Subcutaneous abdominal adipose tissue (tissue), 5 donors: ENCODE results near the gene SLC25A39.
A peak's percentile ranks its signal among the peaks of the same experiment; 100 is the strongest.

Experiments used
- H3K27ac ChIP-seq: one replicate; pipeline ENCODE4 v1.7.0; 2013; ENCODE audit warnings: low read depth, mild to moderate bottlenecking, inconsistent platforms, low read length, moderate library complexity
- H3K27me3 ChIP-seq, 5 donors: one replicate each; pipeline ENCODE4 v1.7.0; 2013; ENCODE audit warnings: low read length in 5 of 5, inconsistent platforms in 1 of 5; ENCODE audit not compliant: control insufficient read depth in 5 of 5, insufficient read depth in 4 of 5
- H3K36me3 ChIP-seq, 5 donors: one replicate each; pipeline ENCODE4 v1.7.0; 2013; ENCODE audit warnings: low read length in 5 of 5; ENCODE audit not compliant: control insufficient read depth in 5 of 5, insufficient read depth in 5 of 5
- H3K4me1 ChIP-seq, 5 donors: one replicate each; pipeline ENCODE4 v1.7.0; 2013; ENCODE audit warnings: low read length in 5 of 5, mild to moderate bottlenecking in 3 of 5, moderate library complexity in 1 of 5; ENCODE audit not compliant: control insufficient read depth in 5 of 5, insufficient read depth in 5 of 5
- H3K4me3 ChIP-seq, 5 donors: one replicate each; pipeline ENCODE4 v1.7.0; 2013; ENCODE audit warnings: low read length in 5 of 5, low read depth in 1 of 5
- H3K9ac ChIP-seq, 5 donors: one replicate each; pipeline ENCODE4 v1.7.0; 2013; ENCODE audit warnings: low read length in 5 of 5, mild to moderate bottlenecking in 4 of 5, moderate library complexity in 3 of 5
- H3K9me3 ChIP-seq, 5 donors: one replicate each; pipeline ENCODE4 v1.7.0; 2013; ENCODE audit warnings: low read length in 5 of 5; ENCODE audit not compliant: control insufficient read depth in 5 of 5
- donor health status: healthy.
- donor health status: healthy.
- donor health status: healthy.
- donor health status: healthy.
- donor health status: healthy.

The SLC25A39 gene

DNA sequence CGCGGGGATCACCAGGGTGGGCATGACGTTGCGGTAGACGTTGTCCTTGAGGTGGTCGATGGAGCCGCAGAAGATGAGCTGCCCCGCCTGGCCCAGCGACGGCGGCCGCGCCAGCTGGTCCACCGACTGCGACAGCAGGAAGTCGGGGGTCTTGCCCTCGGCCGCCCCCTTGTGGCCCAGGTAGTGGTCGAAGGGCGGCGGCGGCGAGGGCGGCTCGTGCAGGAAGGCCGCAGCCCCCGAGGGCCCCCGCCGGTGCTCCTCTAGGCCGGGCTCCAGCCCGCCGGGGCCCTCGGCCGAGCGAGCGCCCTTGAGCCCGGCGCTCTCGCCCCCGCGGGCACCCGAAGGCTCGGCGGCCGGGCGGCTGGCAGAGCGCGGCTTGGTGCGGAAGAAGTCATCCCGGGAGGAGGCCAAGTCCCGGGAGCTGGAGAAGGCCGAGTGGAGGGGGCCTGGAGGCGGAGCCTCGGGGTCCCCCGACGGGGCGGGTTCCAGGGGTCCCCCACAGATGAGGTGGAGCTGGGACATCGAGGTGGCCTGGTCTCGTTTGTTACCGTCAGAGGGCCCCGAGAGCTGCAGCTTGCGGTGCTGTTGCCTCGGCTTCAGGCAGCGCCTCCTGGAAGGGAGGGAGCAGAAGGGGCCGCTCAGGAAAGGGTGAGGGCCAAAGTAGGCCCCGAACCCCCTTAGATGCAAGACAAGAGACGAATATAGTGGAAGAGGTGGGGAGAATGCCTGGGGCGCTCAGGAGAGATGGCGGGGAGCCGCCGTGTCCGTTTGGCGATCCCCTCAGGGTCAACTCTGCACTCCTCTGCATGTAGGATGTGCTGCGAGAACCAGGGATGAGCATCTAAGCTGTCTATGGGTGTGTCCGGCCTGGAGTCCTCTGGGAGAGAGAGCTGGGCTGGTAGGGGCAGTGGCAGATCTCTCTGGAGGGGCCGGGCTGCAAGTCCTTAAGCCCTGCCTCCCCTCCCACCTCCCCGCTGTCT is 30.2 kb upstream of the SLC25A39 start:
- Histone ChIP-seq H3K9me3 (no peaks in the 10 kb centered on the region), H3K4me1 (peaks cover 0 to 2% (median 0%) of the 10 kb centered on the region in 5 donors), H3K27me3 (no peaks in the 10 kb centered on the region), H3K36me3 (peaks cover 0 to 34% (median 32%) of the 10 kb centered on the region in 5 donors), H3K4me3 (no peak overlapping the region), H3K9ac (no peak overlapping the region), H3K27ac (no peak overlapping the region)

DNA sequence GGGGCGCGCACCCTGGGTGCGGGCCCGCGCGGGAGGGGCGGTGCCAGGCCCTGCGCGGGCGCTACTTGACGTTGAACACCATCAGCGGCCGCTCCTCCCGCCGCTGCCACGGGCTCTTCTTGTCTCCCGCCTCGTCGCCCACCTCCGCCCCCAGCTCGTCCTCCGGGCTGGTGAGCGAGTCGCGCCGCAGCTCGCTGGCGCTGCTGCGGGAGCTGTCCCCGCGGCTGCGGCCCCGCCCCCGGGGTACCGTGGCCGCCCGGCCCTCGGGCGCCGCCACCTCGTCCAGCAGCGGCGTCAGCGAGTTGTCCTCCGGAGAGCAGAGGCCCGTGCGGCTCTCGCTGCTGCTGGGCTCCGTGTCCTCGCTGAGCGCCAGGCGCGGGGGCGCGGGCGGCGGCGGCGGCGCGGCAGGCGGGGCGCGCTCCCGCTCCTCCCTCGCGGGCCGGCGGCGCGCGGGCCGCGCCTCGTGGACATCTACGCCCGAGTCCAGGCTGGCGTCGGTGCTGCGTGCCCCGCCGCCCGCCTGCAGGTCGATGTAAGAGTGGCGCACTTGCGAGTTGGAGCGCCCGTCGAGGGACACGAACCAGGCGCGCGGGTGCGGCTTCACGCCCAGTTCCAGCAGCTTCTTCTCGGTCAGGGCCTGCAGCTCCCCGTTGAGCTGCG is 29.2 kb upstream of the SLC25A39 start:
- Histone ChIP-seq H3K36me3 (peaks cover 0 to 45% (median 43%) of the 10 kb centered on the region in 5 donors), H3K4me3 (peak overlapping the region in 3 of 5 donors; percentile 22 to 52 (median 31)), H3K9me3 (no peaks in the 10 kb centered on the region), H3K9ac (no peak overlapping the region), H3K27ac (no peak overlapping the region), H3K27me3 (no peaks in the 10 kb centered on the region), H3K4me1 (peaks cover 0 to 7% (median 4%) of the 10 kb centered on the region in 5 donors)

DNA sequence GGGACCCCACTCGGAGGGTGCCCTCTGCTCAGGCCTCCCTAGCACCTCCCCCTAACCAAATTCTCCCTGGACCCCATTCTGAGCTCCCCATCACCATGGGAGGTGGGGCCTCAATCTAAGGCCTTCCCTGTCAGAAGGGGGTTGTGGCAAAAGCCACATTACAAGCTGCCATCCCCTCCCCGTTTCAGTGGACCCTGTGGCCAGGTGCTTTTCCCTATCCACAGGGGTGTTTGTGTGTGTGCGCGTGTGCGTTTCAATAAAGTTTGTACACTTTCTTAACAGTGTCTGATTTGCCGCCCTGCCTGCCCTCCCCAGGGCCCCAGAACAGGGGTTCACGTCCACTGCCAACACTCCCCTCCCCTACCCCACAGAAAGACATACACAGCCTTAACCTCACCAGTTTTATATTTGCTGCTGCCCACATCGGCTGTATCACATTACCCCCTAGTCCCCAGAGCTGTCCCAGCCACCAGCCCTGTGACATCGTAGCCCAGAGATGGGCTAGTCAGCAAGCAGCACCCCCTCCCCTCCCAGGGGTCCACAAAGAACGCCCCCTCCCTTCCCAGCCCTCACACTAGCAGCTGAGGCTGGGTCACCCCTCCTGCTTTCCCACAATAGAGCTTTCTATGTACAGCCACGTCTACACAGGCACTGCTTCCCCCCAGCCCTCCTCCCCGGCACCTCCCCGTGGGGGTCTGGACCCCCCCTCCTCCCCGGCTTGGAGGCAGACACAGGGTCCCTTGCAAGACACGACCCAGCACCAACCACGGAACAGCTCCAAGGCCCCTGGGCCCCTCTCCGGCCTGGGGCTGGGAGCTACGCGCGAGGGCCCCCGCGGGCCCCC is 28.4 kb upstream of the SLC25A39 start:
- peaks cover 0 to 50% (median 46%) of the 10 kb centered on the region in 5 donors for H3K36me3 ChIP-seq
- H3K4me3 ChIP-seq = peak overlapping the region in 2 of 5 donors; percentile 11 to 52
- no peaks in the 10 kb centered on the region for H3K27me3 ChIP-seq
- no peaks in the 10 kb centered on the region for H3K9me3 ChIP-seq
- H3K9ac ChIP-seq = no peak overlapping the region
- peaks cover 0 to 12% (median 10%) of the 10 kb centered on the region in 5 donors for H3K4me1 ChIP-seq
- no peak overlapping the region for H3K27ac ChIP-seq

DNA sequence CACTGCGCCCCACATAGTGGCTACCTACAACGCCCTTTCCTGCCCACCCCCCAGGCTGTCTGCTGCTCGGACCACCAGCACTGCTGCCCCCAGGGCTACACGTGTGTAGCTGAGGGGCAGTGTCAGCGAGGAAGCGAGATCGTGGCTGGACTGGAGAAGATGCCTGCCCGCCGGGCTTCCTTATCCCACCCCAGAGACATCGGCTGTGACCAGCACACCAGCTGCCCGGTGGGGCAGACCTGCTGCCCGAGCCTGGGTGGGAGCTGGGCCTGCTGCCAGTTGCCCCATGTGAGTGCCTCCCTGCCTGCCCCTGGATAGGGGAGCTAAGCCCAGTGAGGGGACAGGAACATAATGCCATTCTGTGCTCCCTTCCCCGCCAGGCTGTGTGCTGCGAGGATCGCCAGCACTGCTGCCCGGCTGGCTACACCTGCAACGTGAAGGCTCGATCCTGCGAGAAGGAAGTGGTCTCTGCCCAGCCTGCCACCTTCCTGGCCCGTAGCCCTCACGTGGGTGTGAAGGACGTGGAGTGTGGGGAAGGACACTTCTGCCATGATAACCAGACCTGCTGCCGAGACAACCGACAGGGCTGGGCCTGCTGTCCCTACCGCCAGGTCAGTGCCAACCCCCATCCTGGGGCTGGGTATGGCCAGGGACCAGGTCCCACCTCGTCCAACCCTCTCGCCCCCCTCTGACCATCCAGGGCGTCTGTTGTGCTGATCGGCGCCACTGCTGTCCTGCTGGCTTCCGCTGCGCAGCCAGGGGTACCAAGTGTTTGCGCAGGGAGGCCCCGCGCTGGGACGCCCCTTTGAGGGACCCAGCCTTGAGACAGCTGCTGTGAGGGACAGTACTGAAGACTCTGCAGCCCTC is 27.6 kb upstream of the SLC25A39 start:
- H3K27me3 ChIP-seq = no peaks in the 10 kb centered on the region
- no peak overlapping the region for H3K4me3 ChIP-seq
- H3K9ac ChIP-seq = no peak overlapping the region
- peaks cover 0 to 12% (median 10%) of the 10 kb centered on the region in 5 donors for H3K4me1 ChIP-seq
- H3K9me3 ChIP-seq = no peaks in the 10 kb centered on the region
- H3K27ac ChIP-seq = no peak overlapping the region
- peaks cover 0 to 50% (median 46%) of the 10 kb centered on the region in 5 donors for H3K36me3 ChIP-seq

DNA sequence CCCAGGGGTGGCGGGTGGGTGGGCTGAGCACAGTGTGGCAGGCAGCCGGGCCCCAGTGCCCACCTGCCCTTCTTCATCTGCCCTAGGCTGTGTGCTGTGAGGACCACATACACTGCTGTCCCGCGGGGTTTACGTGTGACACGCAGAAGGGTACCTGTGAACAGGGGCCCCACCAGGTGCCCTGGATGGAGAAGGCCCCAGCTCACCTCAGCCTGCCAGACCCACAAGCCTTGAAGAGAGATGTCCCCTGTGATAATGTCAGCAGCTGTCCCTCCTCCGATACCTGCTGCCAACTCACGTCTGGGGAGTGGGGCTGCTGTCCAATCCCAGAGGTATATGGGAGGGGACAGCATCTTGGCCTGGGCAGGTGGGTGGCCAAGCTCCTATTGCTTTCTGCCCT is 26.8 kb upstream of the SLC25A39 start:
- no peak overlapping the region for H3K4me3 ChIP-seq
- no peak overlapping the region for H3K27ac ChIP-seq
- H3K4me1 ChIP-seq = peaks cover 0 to 12% (median 11%) of the 10 kb centered on the region in 5 donors
- H3K9me3 ChIP-seq = no peaks in the 10 kb centered on the region
- H3K36me3 ChIP-seq = peaks cover 0 to 50% (median 46%) of the 10 kb centered on the region in 5 donors
- H3K27me3 ChIP-seq = no peaks in the 10 kb centered on the region
- no peak overlapping the region for H3K9ac ChIP-seq

DNA sequence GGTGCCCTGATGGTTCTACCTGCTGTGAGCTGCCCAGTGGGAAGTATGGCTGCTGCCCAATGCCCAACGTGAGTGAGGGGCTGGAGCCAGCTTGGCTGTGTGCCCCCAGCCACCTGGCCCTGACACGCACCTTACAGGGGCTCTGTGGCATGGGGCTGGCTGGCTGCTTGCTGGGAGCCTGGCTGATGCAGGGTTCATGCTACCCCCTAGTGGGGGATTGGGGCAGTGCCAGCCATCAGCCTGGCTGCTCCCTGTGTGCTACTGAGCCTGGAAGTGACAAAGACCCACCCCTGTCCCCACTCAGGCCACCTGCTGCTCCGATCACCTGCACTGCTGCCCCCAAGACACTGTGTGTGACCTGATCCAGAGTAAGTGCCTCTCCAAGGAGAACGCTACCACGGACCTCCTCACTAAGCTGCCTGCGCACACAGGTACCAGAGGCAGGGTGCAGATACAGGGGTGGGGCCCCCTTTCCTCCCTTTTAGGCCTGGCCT is 26.2 kb upstream of the SLC25A39 start:
- H3K4me3 ChIP-seq = no peak overlapping the region
- no peaks in the 10 kb centered on the region for H3K9me3 ChIP-seq
- H3K9ac ChIP-seq = no peak overlapping the region
- H3K36me3 ChIP-seq = peaks cover 0 to 50% (median 46%) of the 10 kb centered on the region in 5 donors
- H3K27ac ChIP-seq = no peak overlapping the region
- H3K4me1 ChIP-seq = peaks cover 4 to 19% (median 18%) of the 10 kb centered on the region in 5 donors
- H3K27me3 ChIP-seq = no peaks in the 10 kb centered on the region

DNA sequence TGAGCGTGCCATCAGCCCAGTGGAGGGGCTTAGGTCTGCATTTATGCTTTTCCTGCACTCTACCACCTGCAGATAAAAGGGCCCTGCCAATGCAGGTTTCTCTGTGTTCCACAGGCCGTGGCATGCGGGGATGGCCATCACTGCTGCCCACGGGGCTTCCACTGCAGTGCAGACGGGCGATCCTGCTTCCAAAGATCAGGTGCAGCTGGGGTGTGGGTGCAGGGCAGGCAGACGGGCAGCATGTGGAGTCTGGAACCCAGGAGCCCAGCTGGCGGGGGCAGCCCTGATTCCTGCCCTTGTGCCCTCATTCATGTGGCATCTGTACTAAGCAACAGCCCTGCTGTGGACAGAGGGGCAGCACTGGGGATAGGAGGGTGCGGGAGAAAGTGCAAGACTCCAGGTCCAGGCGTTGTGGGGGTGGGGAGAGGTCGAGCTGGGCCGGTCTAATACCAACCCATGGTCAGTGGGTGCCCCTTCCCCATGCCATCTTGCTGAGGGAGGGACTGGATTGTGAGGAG is 25.0 kb upstream of the SLC25A39 start:
- H3K27ac ChIP-seq = no peak overlapping the region
- H3K27me3 ChIP-seq = no peaks in the 10 kb centered on the region
- no peaks in the 10 kb centered on the region for H3K9me3 ChIP-seq
- peaks cover 0 to 50% (median 46%) of the 10 kb centered on the region in 5 donors for H3K36me3 ChIP-seq
- no peak overlapping the region for H3K9ac ChIP-seq
- no peak overlapping the region for H3K4me3 ChIP-seq
- H3K4me1 ChIP-seq = peaks cover 4 to 30% (median 27%) of the 10 kb centered on the region in 5 donors

DNA sequence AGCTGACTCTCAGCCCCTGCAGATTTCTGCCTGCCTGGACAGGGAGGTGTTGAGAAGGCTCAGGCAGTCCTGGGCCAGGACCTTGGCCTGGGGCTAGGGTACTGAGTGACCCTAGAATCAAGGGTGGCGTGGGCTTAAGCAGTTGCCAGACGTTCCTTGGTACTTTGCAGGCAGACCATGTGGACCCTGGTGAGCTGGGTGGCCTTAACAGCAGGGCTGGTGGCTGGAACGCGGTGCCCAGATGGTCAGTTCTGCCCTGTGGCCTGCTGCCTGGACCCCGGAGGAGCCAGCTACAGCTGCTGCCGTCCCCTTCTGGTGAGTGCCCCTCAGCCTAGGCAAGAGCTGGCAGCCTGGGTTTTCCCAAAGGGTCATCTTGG is 24.4 kb upstream of the SLC25A39 start:
- Histone ChIP-seq H3K4me1 (peaks cover 4 to 36% (median 29%) of the 10 kb centered on the region in 5 donors), H3K4me3 (no peak overlapping the region), H3K27me3 (no peaks in the 10 kb centered on the region), H3K9ac (no peak overlapping the region), H3K36me3 (peaks cover 0 to 50% (median 46%) of the 10 kb centered on the region in 5 donors), H3K9me3 (no peaks in the 10 kb centered on the region), H3K27ac (no peak overlapping the region)
